Endothelial cell of umbilical vein (primary cell): ENCODE results near the gene GJB3. TPM values are rescaled to one million over a fixed set of nuclear protein-coding genes. Genes with fewer than 3 reads are reported as not detected.

Experiments used
- BruUV-seq: library from RNA; stranded (reverse); fragments of 400-500 nt; replicated peaks from 2 replicates; lab custom pipeline; 2021; lab: Mats Ljungman, UMichigan
- CTCF ChIA-PET: fragments of 300-600, 350-600 bp; sonication (Branson Sonifier 250); formaldehyde crosslinking; loops from one replicate; lab custom pipeline; 2021; ENCODE audit warnings: antibody characterized with exemption, inconsistent platforms; lab: Charles Lee
- POLR2A ChIA-PET: fragments of 300-600, 350-600 bp; sonication (Branson Sonifier 250); formaldehyde crosslinking; loops from one replicate; lab custom pipeline; 2021; ENCODE audit warnings: antibody characterized with exemption, inconsistent platforms; lab: Charles Lee
- DNase-seq: peaks from one replicate; pipeline ENCODE4 v3.0.0-alpha.2; 2011; ENCODE audit warnings: low read depth, low spot score
- FAIRE-seq: peaks from 2 replicates; lab custom pipeline; 2011; peaks lifted over from hg19 to GRCh38; lab: Jason Lieb, UNC
- H2AFZ ChIP-seq: 2 replicates; pipeline ENCODE4 v1.6.0; 2012; ENCODE audit warnings: low read depth, low read length, control low read depth, inconsistent platforms
- H3K27ac ChIP-seq: 2 replicates; pipeline ENCODE4 v1.5.1; 2011; ENCODE audit warnings: low read depth, mild to moderate bottlenecking, control low read depth, low read length, moderate library complexity; ENCODE audit not compliant: insufficient read depth
- H3K27me3 ChIP-seq, 2 experiments: 2 replicates each; pipeline versions ENCODE4 v1.6.0 to v1.6.1; 2011; ENCODE audit warnings: low read length in 2 of 2, mixed read lengths in 1 of 2; ENCODE audit not compliant: control insufficient read depth in 2 of 2, insufficient read depth in 2 of 2
- H3K36me3 ChIP-seq, 2 experiments: 2 replicates in 1 of 2; 3 replicates in 1 of 2; pipeline ENCODE4 v1.5.1; 2011; ENCODE audit warnings: low read length in 2 of 2, mild to moderate bottlenecking in 1 of 2, moderate library complexity in 1 of 2; ENCODE audit not compliant: control insufficient read depth in 2 of 2, insufficient read depth in 2 of 2; ENCODE audit errors: extremely low read depth in 1 of 2
- H3K4me1 ChIP-seq: 3 replicates; pipeline ENCODE4 v1.5.1; 2011; ENCODE audit warnings: mild to moderate bottlenecking, low read length; ENCODE audit not compliant: control insufficient read depth, insufficient read depth; ENCODE audit errors: extremely low read depth
- H3K4me2 ChIP-seq: 2 replicates; pipeline ENCODE4 v1.6.1; 2011; ENCODE audit warnings: low read length, control low read depth, mixed read lengths; ENCODE audit not compliant: insufficient read depth
- H3K4me3 ChIP-seq, 3 experiments: fragments of 200-600 bp in 1 of 3; sonication (generic), shearing (Covaris generic) in 1 of 3; replicated peaks in 1 of 3; 2 replicates each; pipeline ENCODE4 v1.5.1; 2011 to 2016; ENCODE audit warnings: control low read depth in 3 of 3, low read length in 3 of 3, mild to moderate bottlenecking in 2 of 3, inconsistent platforms in 1 of 3, low read depth in 1 of 3, moderate library complexity in 1 of 3; ENCODE audit not compliant: insufficient read depth in 1 of 3
- H3K79me2 ChIP-seq: 2 replicates; pipeline ENCODE4 v1.6.0; 2012; ENCODE audit warnings: low read length, inconsistent platforms; ENCODE audit not compliant: control insufficient read depth, insufficient read depth
- H3K9ac ChIP-seq: replicated peaks from 2 replicates; pipeline ENCODE3; 2011; ENCODE audit warnings: low read length, control low read depth; ENCODE audit not compliant: insufficient read depth; ENCODE audit errors: extremely low read depth
- H3K9me1 ChIP-seq: replicated peaks from 3 replicates; pipeline ENCODE4 v1.6.0; 2011; ENCODE audit warnings: mild to moderate bottlenecking, low read length; ENCODE audit not compliant: control insufficient read depth, insufficient read depth; ENCODE audit errors: extremely low read depth
- H3K9me3 ChIP-seq: replicated peaks from 2 replicates; pipeline ENCODE4 v1.5.1; 2012; ENCODE audit warnings: low read length, inconsistent platforms; ENCODE audit not compliant: control insufficient read depth, insufficient read depth
- H4K20me1 ChIP-seq: replicated peaks from 2 replicates; pipeline ENCODE3; 2011; ENCODE audit warnings: mild to moderate bottlenecking, low read length; ENCODE audit not compliant: control insufficient read depth, insufficient read depth; ENCODE audit errors: extremely low read depth
- EZH2 ChIP-seq: IDR thresholded peaks from 2 replicates; pipeline ENCODE4 v1.6.1; 2012; ENCODE audit warnings: borderline replicate concordance, low read depth, mild to moderate bottlenecking, moderate library complexity, low read length, inconsistent platforms; ENCODE audit not compliant: severe bottlenecking
- FOS ChIP-seq: IDR thresholded peaks from 2 replicates; pipeline ENCODE4 v1.6.1; 2011; ENCODE audit warnings: mild to moderate bottlenecking, low read length, moderate library complexity, borderline replicate concordance; ENCODE audit not compliant: insufficient read depth
- GATA2 ChIP-seq: IDR thresholded peaks from 2 replicates; pipeline ENCODE4 v1.7.0; 2011; ENCODE audit warnings: low read depth, mild to moderate bottlenecking, moderate library complexity, mixed read lengths, low read length; ENCODE audit not compliant: insufficient read length, insufficient read depth
- JUN ChIP-seq: IDR thresholded peaks from 2 replicates; pipeline ENCODE4 v1.6.1; 2011; ENCODE audit warnings: borderline replicate concordance, low read depth; ENCODE audit not compliant: insufficient read length, insufficient read depth
- MAX ChIP-seq: IDR thresholded peaks from 2 replicates; pipeline ENCODE4 v1.6.1; 2011; ENCODE audit not compliant: insufficient read depth, insufficient read length
- MYC ChIP-seq: IDR thresholded peaks from one replicate; pipeline ENCODE4 v1.6.1; 2011; ENCODE audit warnings: mild to moderate bottlenecking, low read depth, low read length
- POLR2A ChIP-seq: IDR thresholded peaks from 2 replicates; pipeline ENCODE4 v1.6.1; 2012; ENCODE audit warnings: low read depth, mild to moderate bottlenecking, control low read depth, low read length
- POLR2AphosphoS5 ChIP-seq: IDR thresholded peaks from 2 replicates; pipeline ENCODE4 v1.6.1; 2012; ENCODE audit warnings: low read depth, mild to moderate bottlenecking, control low read depth, low read length, moderate library complexity; ENCODE audit not compliant: insufficient read depth
- dilution Hi-C: fragments of 300-500 bp; cut with MboI; formaldehyde crosslinking; loops from one replicate; pipeline ENCODE4 v1.15.0; 2019; ENCODE audit warnings: low sequenced_read_pairs; ENCODE audit not compliant: extremely low pct_ligation_motif_present
- intact Hi-C: fragments of 100-400 bp; cut with micrococcal nuclease; formaldehyde crosslinking; loops from one replicate; pipeline ENCODE4 v1.10.0; 2022
- polyA plus RNA-seq, 4 experiments: library from polyadenylated mRNA; depleted of rRNA in 3 of 4; stranded (reverse) in 3 of 4; unstranded in 1 of 4; fragments of >200 nt; gene quantifications; 2 replicates each; pipeline versions ENCODE4 v1.2.1 to v1.2.3, GENCODE V29; 2011 to 2012; ENCODE audit warnings: missing spikeins in 1 of 4
- total RNA-seq: library from RNA; stranded (reverse); gene quantifications from 2 replicates; pipeline ENCODE4 v1.2.3, GENCODE V29; 2021
- TF ChIP-seq, protein P1 (sequence below), 2 donors: IDR thresholded peaks; 1 replicate in 1 of 2; 2 replicates in 1 of 2; pipeline ENCODE4 v1.5.1; 2011; ENCODE audit warnings: low read length in 2 of 2, mild to moderate bottlenecking in 2 of 2, moderate library complexity in 2 of 2, control low read depth in 1 of 2, inconsistent platforms in 1 of 2, low read depth in 1 of 2; ENCODE audit not compliant: insufficient read depth in 1 of 2; ENCODE audit errors: extremely low read depth in 1 of 2

GJB3 gene
- total and polyA plus RNA-seq, 2 donors (not counting 3 experiments of a cell fraction or from before 2014, with no cell fraction given) = not detected

- FAIRE-seq (no peak), DNase-seq (no peak)
- Histone ChIP-seq H3K4me3 (no peak overlapping the region), H3K4me2 (no peak overlapping the region), H3K79me2 (no peaks in the 10 kb centered on the region), H3K9ac (no peak overlapping the region), H3K36me3 (no peaks in the 10 kb centered on the region), H4K20me1 (no peaks in the 10 kb centered on the region), H3K9me1 (no peaks in the 10 kb centered on the region), H2AFZ (no peak overlapping the region), H3K27ac (no peak overlapping the region), H3K27me3 (peaks cover 2 to 3% of the 10 kb centered on the region in 2 experiments), H3K4me1 (no peaks in the 10 kb centered on the region), H3K9me3 (no peaks in the 10 kb centered on the region)
- intact Hi-C loops (no loop called here), dilution Hi-C loops (no loop called here)
- TF ChIP-seq JUN (no peak), POLR2A (no peak), POLR2AphosphoS5 (no peak), EZH2 (no peak), MAX (no peak), MYC (no peak), GATA2 (no peak), FOS (no peak)
- TF ChIP-seq, protein P1, sequence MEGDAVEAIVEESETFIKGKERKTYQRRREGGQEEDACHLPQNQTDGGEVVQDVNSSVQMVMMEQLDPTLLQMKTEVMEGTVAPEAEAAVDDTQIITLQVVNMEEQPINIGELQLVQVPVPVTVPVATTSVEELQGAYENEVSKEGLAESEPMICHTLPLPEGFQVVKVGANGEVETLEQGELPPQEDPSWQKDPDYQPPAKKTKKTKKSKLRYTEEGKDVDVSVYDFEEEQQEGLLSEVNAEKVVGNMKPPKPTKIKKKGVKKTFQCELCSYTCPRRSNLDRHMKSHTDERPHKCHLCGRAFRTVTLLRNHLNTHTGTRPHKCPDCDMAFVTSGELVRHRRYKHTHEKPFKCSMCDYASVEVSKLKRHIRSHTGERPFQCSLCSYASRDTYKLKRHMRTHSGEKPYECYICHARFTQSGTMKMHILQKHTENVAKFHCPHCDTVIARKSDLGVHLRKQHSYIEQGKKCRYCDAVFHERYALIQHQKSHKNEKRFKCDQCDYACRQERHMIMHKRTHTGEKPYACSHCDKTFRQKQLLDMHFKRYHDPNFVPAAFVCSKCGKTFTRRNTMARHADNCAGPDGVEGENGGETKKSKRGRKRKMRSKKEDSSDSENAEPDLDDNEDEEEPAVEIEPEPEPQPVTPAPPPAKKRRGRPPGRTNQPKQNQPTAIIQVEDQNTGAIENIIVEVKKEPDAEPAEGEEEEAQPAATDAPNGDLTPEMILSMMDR (IDR thresholded peaks at IDR 0.05; ENCODE audit: extremely low read depth in 1 of 2, insufficient read depth in 1 of 2, low read depth in 1 of 2, low read length in 2 of 2) = no peak
- ChIA-PET CTCF (no interaction called here), POLR2A (no interaction called here)
- no TSS peak for BruUV-seq
These were observed 41.2 kb downstream of the GJB3 start for GRCh38 chr1:34822202-34822601.
